Endothelial cell (in vitro differentiated cells): ENCODE measurements around the gene ADIPOQ. TPM values are rescaled to one million over a fixed set of nuclear protein-coding genes. Genes with fewer than 3 reads are reported as not detected.

Experiments used
- DNase-seq: peaks from one replicate; pipeline ENCODE4 v3.0.0; 2021; ENCODE audit warnings: low spot score
- H3K27ac Mint-ChIP-seq: one replicate; pipeline ENCODE4 v1.8.0; 2021; ENCODE audit warnings: mixed read lengths, inconsistent platforms; ENCODE audit not compliant: unreplicated experiment
- H3K27me3 Mint-ChIP-seq: one replicate; pipeline ENCODE4 v1.8.0; 2021; ENCODE audit warnings: mild to moderate bottlenecking, moderate library complexity, mixed read lengths, inconsistent platforms; ENCODE audit not compliant: unreplicated experiment
- H3K36me3 Mint-ChIP-seq: one replicate; pipeline ENCODE4 v1.8.0; 2021; ENCODE audit warnings: mild to moderate bottlenecking, low read depth, mixed read lengths, inconsistent platforms; ENCODE audit not compliant: unreplicated experiment
- H3K4me1 Mint-ChIP-seq: one replicate; pipeline ENCODE4 v1.8.0; 2021; ENCODE audit warnings: mild to moderate bottlenecking, mixed read lengths, inconsistent platforms; ENCODE audit not compliant: unreplicated experiment
- H3K4me3 Mint-ChIP-seq: one replicate; pipeline ENCODE4 v1.8.0; 2021; ENCODE audit warnings: mild to moderate bottlenecking, mixed read lengths, inconsistent platforms; ENCODE audit not compliant: unreplicated experiment
- H3K9me3 Mint-ChIP-seq: one replicate; pipeline ENCODE4 v1.8.0; 2021; ENCODE audit warnings: mixed read lengths, inconsistent platforms; ENCODE audit not compliant: unreplicated experiment
- total RNA-seq: library from RNA; stranded (reverse); fragmentation: NEBNext Ultra II Directional; extraction: Animal tissue kit (Norgen Biotek cat#: 25700); gene quantifications from one replicate; pipeline ENCODE4 v1.2.1, GENCODE V29; 2021; ENCODE audit not compliant: unreplicated experiment
- TF ChIP-seq, protein P1 (sequence below): fragments of 200-600 bp; sonication (generic); IDR thresholded peaks from one replicate; pipeline ENCODE4 v1.5.0; 2021; ENCODE audit warnings: antibody characterized with exemption; ENCODE audit not compliant: unreplicated experiment

The ADIPOQ gene
- total RNA-seq, 1 donor from 2014 or later = not detected

DNA sequence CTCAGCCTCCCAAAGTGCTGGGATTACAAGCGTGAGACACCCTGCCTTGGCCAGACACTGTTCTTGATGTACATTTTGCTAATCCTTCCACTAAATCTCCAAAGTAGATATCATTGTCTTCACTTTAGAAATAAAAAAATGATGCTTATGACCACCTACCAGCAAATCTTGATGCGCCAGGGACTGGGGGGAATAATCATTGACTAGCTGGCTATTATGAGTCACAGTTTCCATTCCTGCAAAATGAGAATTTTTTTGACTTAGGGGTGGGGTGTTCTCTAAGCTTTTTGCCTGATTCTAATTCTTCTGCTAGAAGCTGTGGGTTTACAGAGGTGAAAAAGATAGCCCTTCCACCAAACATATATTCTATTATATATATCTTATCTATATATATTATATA lies 19.1 kb upstream of the ADIPOQ start:
- TF ChIP-seq, protein P1, sequence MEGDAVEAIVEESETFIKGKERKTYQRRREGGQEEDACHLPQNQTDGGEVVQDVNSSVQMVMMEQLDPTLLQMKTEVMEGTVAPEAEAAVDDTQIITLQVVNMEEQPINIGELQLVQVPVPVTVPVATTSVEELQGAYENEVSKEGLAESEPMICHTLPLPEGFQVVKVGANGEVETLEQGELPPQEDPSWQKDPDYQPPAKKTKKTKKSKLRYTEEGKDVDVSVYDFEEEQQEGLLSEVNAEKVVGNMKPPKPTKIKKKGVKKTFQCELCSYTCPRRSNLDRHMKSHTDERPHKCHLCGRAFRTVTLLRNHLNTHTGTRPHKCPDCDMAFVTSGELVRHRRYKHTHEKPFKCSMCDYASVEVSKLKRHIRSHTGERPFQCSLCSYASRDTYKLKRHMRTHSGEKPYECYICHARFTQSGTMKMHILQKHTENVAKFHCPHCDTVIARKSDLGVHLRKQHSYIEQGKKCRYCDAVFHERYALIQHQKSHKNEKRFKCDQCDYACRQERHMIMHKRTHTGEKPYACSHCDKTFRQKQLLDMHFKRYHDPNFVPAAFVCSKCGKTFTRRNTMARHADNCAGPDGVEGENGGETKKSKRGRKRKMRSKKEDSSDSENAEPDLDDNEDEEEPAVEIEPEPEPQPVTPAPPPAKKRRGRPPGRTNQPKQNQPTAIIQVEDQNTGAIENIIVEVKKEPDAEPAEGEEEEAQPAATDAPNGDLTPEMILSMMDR = no peak
- DNase-seq = no peak
- Mint-ChIP-seq H3K36me3 (no peaks in the 10 kb centered on the region), H3K27me3 (peaks cover 15% of the 10 kb centered on the region), H3K4me3 (no peak overlapping the region), H3K27ac (no peak overlapping the region), H3K9me3 (no peaks in the 10 kb centered on the region), H3K4me1 (peaks cover 14% of the 10 kb centered on the region)

DNA sequence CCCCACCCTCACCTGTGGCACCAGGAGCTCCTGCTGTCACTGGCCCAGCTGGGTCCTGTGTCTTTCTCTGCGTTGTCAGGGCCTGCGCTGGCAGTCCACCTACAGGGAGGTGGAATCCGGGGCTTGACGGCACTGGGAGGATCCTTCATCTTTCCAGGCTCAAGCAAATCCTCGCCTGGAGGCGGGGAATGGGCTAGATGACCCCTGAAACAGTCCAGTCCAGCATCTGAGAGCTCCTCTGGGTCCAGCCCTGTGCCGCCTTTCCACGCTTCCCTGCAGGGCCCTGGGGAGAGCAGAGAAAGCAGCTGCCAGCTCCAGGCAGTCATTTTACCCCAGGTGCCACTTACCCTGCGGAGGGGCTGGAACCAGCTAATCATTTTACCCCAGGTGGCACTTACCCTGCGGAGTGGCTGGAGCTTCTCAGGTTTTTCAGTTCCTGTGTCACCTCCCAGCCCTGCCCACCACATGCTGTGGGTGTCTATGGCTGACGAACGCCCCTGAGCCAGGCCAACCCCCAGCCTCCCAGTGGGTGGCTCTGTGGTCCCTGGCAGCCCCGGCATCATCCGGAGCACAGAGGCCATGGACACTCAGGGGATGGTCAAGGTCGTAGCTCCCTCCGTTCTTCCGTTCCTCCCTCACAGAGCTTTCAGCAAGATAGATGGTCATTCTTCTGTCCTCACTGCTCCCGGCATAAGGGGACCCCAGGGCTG lies 17.9 kb upstream of the ADIPOQ start:
- Mint-ChIP-seq H3K27ac (no peak overlapping the region), H3K9me3 (no peaks in the 10 kb centered on the region), H3K27me3 (peaks cover 13% of the 10 kb centered on the region), H3K4me1 (peaks cover 14% of the 10 kb centered on the region), H3K4me3 (no peak overlapping the region), H3K36me3 (no peaks in the 10 kb centered on the region)
- DNase-seq = no peak
- TF ChIP-seq, protein P1 = no peak

DNA sequence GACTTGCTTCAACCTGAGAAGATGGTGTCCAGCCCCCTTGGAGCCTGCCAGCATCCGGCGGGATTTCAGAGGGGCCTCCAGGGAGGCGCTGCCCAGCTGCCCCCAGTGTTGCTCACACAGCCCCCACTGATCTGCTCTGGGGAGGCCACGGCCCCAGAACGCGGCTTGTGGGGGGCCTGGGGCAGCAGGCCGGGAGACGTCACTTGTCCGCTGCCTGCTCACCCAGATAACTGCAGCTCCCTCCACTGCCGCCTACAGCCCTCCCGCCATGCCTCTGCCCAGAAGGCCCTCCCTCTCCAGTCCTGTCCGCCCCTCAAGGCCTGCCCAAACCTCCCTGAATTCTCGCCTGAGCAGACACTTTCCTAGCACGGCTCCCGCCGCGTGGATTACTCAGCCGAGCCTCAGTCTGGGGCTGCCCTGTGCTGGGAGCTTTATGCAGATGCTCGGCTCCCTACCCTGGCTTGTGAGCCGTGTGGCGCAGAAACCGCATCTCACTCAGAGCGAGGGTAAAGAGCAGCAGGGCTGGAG lies 17.2 kb upstream of the ADIPOQ start:
- DNase-seq = peak; percentile 22
- H3K36me3 Mint-ChIP-seq = no peaks in the 10 kb centered on the region
- no peaks in the 10 kb centered on the region for H3K9me3 Mint-ChIP-seq
- TF ChIP-seq, protein P1 = no peak
- H3K27ac Mint-ChIP-seq = no peak overlapping the region
- H3K4me3 Mint-ChIP-seq = no peak overlapping the region
- H3K27me3 Mint-ChIP-seq = peaks cover 13% of the 10 kb centered on the region
- H3K4me1 Mint-ChIP-seq = peaks cover 14% of the 10 kb centered on the region

DNA sequence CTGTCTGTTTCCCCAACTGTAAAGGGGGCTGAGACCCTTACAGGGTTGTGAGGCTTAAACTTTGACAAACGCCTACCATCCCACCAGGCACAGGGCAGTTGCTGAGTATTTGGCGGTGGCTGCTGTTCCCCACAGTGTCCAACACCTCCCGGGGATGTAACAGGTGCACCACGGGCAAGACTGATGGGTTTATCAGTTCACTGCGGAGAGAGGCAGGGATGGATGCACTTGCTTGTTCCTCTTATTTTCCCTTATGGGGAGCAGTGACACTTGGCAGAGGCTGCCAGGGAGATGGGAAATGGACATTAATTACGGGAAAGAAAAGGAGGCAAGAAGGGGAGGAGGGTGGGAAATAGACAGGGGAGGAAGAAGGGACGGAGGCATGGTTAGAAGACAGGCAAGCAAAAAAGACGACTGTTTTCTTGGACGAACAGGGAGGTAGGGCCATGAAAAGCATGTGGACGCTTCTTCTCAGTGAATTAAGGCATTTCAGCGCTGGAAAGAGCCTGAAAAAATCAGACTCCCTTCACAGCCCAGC lies 16.6 kb upstream of the ADIPOQ start:
- no peaks in the 10 kb centered on the region for H3K36me3 Mint-ChIP-seq
- no peak overlapping the region for H3K4me3 Mint-ChIP-seq
- H3K9me3 Mint-ChIP-seq = no peaks in the 10 kb centered on the region
- H3K27ac Mint-ChIP-seq = no peak overlapping the region
- TF ChIP-seq, protein P1 = no peak
- H3K27me3 Mint-ChIP-seq = peaks cover 13% of the 10 kb centered on the region
- no peak for DNase-seq
- H3K4me1 Mint-ChIP-seq = peaks cover 14% of the 10 kb centered on the region

DNA sequence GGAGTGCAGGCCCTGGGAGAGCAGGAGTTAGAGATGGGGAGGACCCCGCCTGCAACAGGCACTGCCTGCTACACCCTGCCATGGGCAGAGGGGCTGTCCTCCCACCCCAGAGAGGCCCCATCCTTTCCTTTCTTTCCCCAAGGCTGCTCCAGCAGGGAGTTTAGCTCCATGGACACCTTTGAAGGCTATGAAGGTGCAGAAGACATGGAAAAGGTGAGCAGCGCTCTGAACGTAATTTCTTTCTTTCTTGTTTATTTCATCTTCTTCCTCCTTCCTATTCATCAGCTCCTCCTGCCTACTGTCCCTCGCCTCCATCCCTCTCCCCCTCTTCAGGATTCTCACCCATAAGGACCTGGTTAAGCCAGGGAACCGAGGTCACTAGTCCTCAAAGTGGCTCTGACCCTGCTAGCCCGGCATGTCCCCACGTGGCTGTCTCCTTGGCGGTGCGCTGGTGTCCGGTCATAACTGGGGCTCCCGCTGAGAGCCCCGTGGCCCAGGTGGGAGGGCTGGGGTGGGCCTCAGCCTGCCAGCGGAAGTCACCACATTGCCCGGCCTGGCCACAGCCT lies 16.0 kb upstream of the ADIPOQ start:
- TF ChIP-seq, protein P1 = no peak
- Mint-ChIP-seq H3K27me3 (peaks cover 13% of the 10 kb centered on the region), H3K4me3 (peak overlapping the region; percentile 47), H3K36me3 (no peaks in the 10 kb centered on the region), H3K4me1 (peaks cover 14% of the 10 kb centered on the region), H3K9me3 (no peaks in the 10 kb centered on the region), H3K27ac (no peak overlapping the region)
- no peak for DNase-seq
